GM12872 (cell line): ENCODE data around the gene ZBTB8A.

Experiments
- CTCF ChIP-seq: IDR thresholded peaks from 3 replicates; pipeline ENCODE4 v1.5.1; 2011; ENCODE audit warnings: low read depth, mild to moderate bottlenecking, low read length, moderate library complexity; ENCODE audit not compliant: insufficient read depth

The ZBTB8A gene

GRCh38 chr1:32538887-32539583 is at the start of gene ZBTB8A:
Gene ZBTB8A, plus strand, starts transcription at chr1:32539427. Its CDS starts 53,505 bp downstream, at chr1:32592932.
- TF ChIP-seq CTCF = 0 out of 3 replicates have a peak, but pooled peaks have one; percentile 1

GRCh38 chr1:32489774-32490454 is 49.3 kb upstream of the ZBTB8A start:
- TF ChIP-seq CTCF = no peak

GRCh38 chr1:32491386-32491785 is 47.8 kb upstream of the ZBTB8A start:
- no peak for TF ChIP-seq CTCF

- TF ChIP-seq CTCF = no peak
Observed at GRCh38 chr1:32494196-32494595, 45.0 kb upstream of the ZBTB8A start.

GRCh38 chr1:32494711-32495337 is 44.4 kb upstream of the ZBTB8A start:
- TF ChIP-seq CTCF = no peak

- no peak for TF ChIP-seq CTCF
Observed at GRCh38 chr1:32496127-32496526, 43.1 kb upstream of the ZBTB8A start.

- no peak for TF ChIP-seq CTCF
Observed at GRCh38 chr1:32498751-32499150, 40.5 kb upstream of the ZBTB8A start.
